IMR-90 (cell line): ENCODE data around the gene LRFN4. TPM values are rescaled to one million over a fixed set of nuclear protein-coding genes. Genes with fewer than 3 reads are reported as not detected.

Experiments used
- POLR2A ChIP-seq: IDR thresholded peaks from 2 replicates; pipeline ENCODE4 v1.6.1; 2012; ENCODE audit warnings: mild to moderate bottlenecking, low read depth, low read length
- RCOR1 ChIP-seq: IDR thresholded peaks from 2 replicates; pipeline ENCODE4 v1.6.1; 2012; ENCODE audit warnings: mild to moderate bottlenecking, low read length, improper control_type of control experiment; ENCODE audit not compliant: insufficient replicate concordance
- polyA plus RNA-seq, 3 experiments: library from polyadenylated mRNA; depleted of rRNA; stranded (reverse); fragments of >200 nt; gene quantifications; 2 replicates each; pipeline ENCODE4 v1.2.3, GENCODE V29; 2012; ENCODE audit warnings: low replicate concordance in 1 of 3
- total RNA-seq: library from RNA; depleted of rRNA; stranded (reverse); fragments of >200 nt; gene quantifications from 2 replicates; pipeline ENCODE4 v1.2.3, GENCODE V29; 2012
- TF ChIP-seq, protein P1 (sequence below): fragments of 150-350 bp; IDR thresholded peaks from 2 replicates; pipeline ENCODE4 v1.6.1; 2016; ENCODE audit warnings: low read depth, mild to moderate bottlenecking, low read length, moderate library complexity, borderline replicate concordance

Gene LRFN4
- total and polyA plus RNA-seq, 2 of the 4 experiments (the other 2 are of a cell fraction) = 6.1 to 18.9 TPM

DNA sequence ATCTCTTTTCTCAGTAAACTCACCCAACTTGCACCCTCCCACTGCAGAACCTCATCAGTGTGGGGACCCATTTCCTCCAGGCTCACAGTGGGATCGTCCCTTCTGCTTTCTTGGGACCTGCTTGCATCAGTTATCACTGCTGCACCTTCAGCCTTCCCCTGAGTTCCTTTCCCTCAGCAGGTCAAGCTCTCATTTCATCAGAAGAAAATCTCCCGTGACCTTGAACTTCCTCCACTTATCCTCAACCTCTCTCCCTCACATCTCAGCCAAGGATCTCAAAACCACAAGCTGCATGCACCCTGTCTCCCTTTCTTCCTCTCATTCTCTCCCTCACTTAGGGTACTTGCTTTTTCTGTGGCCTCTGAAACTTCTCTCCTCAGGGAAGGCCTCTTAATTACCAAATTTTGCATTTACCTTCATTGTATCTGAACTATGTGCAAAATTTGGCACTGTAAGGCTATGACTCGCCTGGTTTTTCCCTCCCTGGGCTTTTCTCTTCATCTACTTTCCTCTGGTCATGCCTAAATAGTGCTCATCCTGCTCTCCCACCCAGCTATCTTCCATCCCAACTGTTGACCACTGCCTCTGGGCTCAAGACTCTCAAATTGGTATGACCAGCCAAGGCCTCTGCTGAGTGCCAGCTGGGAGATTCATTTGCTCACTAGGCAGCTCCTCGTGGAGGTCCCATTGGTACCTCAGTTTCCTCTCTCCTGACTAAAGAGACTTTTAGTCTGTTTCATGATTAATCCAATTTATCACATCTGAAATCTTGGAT, 16.4 kb upstream of the LRFN4 start (continued):
- TF ChIP-seq, protein P1, sequence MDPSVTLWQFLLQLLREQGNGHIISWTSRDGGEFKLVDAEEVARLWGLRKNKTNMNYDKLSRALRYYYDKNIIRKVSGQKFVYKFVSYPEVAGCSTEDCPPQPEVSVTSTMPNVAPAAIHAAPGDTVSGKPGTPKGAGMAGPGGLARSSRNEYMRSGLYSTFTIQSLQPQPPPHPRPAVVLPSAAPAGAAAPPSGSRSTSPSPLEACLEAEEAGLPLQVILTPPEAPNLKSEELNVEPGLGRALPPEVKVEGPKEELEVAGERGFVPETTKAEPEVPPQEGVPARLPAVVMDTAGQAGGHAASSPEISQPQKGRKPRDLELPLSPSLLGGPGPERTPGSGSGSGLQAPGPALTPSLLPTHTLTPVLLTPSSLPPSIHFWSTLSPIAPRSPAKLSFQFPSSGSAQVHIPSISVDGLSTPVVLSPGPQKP = no peak
- no peak for TF ChIP-seq POLR2A
- TF ChIP-seq RCOR1 = no peak
